ENCODE measurements around the gene WNK4.

DNA sequence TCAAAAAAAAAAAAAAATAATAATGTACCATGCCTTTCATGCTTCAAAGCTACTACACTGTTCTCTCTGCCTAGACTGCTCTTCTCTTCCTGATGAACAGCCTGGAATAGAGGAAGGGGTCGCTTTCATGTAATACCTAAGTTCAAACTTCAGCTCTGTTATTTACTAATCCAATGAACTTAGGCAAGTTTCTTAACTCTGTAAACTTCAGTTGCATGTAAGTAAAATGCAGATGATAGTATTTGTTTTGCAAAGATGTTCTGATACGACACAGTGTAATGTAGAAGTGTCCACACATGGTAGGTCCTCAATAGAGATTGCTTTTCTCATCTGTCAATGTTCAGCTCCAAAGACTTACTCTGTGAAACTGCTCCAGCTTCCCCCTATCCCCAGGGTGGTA, 11.5 kb downstream of the WNK4 start:
- TF ChIP-seq, protein P1, sequence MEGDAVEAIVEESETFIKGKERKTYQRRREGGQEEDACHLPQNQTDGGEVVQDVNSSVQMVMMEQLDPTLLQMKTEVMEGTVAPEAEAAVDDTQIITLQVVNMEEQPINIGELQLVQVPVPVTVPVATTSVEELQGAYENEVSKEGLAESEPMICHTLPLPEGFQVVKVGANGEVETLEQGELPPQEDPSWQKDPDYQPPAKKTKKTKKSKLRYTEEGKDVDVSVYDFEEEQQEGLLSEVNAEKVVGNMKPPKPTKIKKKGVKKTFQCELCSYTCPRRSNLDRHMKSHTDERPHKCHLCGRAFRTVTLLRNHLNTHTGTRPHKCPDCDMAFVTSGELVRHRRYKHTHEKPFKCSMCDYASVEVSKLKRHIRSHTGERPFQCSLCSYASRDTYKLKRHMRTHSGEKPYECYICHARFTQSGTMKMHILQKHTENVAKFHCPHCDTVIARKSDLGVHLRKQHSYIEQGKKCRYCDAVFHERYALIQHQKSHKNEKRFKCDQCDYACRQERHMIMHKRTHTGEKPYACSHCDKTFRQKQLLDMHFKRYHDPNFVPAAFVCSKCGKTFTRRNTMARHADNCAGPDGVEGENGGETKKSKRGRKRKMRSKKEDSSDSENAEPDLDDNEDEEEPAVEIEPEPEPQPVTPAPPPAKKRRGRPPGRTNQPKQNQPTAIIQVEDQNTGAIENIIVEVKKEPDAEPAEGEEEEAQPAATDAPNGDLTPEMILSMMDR (IDR thresholded peaks at IDR 0.05): no peak
- TF ChIP-seq EZH2 (IDR thresholded peaks at IDR 0.05) (no peak), EZH2phosphoT487 (IDR thresholded peaks at IDR 0.05) (no peak)
